Prostate gland (tissue), 2 donors: ENCODE measurements around the gene SRSF7.
A peak's percentile ranks its signal among the peaks of the same experiment; 100 is the strongest.

Experiments
- POLR2AphosphoS5 ChIP-seq: sonication (generic); formaldehyde crosslinking; IDR thresholded peaks from one replicate; pipeline ENCODE4 v1.6.1; 2017; ENCODE audit warnings: antibody characterized with exemption
- TF ChIP-seq, protein P1 (sequence below), 4 experiments: fragments of 200-600 bp in 2 of 4; fragments of 450-650 bp in 2 of 4; sonication (generic) in 2 of 4; IDR thresholded peaks; 1 replicate in 3 of 4; 2 replicates in 1 of 4; pipeline ENCODE4 v1.5.1; 2016 to 2019; ENCODE audit warnings: antibody characterized with exemption in 4 of 4, mild to moderate bottlenecking in 2 of 4, moderate library complexity in 2 of 4

DNA sequence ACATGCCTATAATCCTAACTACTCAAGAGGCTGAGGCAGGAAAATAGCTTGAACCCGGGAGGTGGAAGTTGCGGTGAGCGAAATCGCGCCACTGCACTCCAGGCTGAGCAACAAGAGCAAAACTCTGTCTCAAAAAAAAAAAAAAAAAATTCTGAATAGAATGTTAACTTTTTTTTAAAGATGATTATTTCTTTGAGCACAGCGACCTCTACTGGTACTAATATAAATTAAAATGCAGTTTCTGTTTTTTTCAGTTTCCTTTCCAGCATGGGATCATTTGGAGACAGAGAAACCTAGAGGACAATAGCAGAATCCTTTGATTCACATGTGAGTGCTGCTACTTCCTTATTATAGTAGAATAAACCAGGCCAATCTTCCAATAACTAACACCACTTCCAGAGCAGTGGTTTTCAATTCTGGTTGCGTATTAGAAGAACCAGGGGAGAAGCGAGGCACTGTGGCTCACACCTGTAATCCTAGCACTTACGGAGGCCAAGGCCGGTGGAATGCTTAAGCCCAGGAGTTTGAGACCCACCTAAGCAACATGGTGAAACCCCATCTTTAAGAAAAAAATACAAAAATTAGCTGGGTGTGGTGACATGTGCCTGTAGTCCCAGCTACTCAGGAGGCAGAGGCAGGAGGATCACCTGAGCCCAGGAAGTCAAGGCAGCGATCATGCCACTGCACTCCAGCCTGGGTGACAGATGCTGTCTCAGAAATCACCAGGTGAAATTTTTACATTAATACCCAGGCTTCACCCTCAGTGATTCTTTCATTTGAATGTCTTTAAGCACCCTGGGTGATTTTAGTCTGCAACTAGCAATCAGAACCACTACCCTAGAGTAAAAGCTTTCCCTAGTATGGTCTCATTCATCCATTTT, 10.1 kb downstream of the SRSF7 start:
- TF ChIP-seq, protein P1, sequence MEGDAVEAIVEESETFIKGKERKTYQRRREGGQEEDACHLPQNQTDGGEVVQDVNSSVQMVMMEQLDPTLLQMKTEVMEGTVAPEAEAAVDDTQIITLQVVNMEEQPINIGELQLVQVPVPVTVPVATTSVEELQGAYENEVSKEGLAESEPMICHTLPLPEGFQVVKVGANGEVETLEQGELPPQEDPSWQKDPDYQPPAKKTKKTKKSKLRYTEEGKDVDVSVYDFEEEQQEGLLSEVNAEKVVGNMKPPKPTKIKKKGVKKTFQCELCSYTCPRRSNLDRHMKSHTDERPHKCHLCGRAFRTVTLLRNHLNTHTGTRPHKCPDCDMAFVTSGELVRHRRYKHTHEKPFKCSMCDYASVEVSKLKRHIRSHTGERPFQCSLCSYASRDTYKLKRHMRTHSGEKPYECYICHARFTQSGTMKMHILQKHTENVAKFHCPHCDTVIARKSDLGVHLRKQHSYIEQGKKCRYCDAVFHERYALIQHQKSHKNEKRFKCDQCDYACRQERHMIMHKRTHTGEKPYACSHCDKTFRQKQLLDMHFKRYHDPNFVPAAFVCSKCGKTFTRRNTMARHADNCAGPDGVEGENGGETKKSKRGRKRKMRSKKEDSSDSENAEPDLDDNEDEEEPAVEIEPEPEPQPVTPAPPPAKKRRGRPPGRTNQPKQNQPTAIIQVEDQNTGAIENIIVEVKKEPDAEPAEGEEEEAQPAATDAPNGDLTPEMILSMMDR (IDR thresholded peaks at IDR 0.05), result peak; percentile 35 to 95 (median 81)
- TF ChIP-seq POLR2AphosphoS5, result peak; percentile 18
